ENCODE data around the gene ARHGEF10L.

Gene ARHGEF10L

DNA sequence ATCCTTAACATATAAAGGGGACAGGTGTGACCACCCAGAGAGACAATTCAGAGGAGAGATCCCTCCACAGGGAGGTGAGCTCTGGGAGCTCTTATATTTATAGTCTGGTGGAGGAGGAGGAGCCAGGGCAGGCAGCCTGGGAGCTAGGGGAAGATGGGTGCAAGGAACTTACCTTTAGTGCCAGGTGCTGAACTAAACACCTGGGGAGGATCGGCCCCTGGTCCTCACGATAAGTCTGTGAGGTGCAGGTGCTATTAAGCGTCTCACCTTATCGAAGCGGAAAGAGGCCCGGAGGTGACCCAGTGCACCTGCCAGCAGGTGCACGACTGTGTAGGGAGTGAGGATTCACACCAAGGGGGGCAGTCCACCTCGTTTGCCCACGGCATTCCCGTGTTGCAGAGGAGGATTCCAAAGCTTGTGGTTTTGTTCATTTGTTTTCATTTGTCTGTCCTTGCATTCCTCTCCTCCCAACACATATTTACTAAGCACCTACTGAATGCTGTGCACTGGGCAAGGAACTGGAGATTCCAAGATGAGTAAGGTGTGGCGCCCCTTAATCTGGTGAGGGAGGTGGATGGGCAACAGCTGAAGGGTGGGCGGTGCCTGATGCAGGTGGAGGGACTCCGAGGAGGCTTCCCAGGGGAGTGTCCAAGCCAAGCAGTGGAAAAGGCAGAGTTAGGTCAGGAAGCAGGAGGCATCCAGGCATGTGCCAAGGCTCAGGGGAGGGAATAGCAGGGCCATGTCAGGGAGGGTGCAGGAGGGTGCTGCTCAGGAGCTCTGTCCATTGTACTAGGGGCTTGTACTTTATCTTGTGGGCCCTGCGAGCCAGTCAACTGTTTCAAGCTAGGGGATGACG lies 11.5 kb downstream of the ARHGEF10L start:
- DNase-seq, result peak; percentile 68

GRCh38 chr1:17551755-17552234 lies 12.3 kb downstream of the ARHGEF10L start:
- DNase-seq, result no peak

DNA sequence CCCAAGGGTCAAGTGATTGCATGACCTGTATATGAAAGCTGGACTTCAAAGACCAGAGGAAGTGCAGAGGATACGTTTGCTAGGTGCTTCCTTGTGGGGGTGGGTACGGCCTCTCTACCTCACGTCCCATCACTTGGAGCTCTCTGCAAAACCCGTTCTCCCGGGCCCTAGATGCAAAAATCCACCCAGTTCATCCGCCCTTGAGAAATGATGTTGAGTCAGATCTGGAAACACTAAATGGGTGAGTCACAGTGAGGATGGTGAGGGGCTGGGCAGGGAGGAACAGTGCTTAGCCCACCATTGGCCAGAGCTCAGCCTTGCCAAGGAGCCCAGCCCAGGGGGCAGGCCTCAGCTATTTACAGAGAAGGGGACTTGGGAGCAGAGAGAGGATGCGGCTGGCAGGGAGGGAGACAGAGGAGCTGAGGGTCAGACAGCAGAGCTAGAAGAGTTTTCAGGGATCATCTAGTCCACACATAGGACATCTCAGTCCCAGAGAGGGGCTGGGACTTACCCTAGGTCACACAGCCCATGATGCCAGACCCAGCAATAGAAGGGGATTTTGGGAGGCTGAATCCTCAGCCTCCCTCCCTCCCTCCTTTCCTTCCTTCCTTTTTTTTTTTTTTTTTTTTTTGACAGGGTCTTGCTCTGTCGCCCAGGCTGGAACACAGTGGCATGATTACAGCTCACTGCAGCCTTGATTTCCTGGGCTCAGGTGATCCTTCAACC lies 14.6 kb downstream of the ARHGEF10L start:
- no peak for DNase-seq

GRCh38 chr1:17554954-17555353 lies 15.5 kb downstream of the ARHGEF10L start:
- no peak for DNase-seq

DNA sequence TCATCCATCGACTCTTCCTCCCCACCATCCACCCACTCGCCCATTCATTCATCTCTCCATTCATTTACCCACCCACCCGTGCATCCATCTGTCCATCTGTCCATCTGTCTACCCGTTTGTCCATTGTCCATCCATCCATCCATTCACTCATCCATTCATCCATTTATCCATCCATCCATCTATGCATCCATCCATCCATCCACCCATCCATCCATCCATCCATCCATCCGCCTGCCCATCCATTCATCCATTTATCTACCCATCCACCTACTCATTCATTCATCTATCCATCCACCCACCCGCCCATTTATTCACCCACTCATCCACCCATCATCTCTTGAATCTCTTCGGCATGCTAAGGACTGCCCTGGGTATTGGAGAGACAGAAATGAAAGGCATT lies 18.5 kb downstream of the ARHGEF10L start:
- DNase-seq, result no peak

- DNase-seq, result no peak
These were observed 19.0 kb downstream of the ARHGEF10L start for GRCh38 chr1:17558541-17558940.

DNA sequence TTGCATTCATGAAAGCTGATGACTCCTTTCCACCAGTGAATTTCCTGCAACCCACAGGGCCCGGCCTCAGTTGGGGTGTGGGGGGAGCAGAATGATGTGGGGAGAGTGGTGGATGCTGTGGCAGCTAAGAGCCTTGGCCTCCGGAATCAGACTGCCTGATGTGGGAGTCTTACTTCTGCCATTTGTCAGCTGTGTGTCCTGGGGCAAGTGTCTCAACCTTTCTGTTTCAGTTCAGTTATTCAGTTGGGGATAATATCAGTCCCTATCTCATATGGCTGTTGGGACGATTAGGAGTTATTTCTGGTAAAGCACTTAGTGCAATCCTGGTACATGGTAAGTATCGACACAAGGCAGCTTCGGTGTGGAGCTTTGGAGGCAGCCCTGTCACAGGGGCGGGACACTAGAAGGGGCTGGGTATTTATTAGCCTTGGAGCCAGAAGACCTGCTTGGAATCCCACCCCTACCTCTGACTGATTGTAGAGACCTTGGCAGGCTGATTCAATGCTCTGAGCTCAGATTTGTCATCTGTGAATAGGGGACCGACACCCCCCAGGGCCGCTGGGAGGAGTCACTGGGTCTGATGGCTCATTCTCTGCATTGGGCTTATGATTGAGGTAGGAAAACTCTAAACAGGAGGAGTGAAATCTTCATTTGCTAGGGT lies 19.6 kb downstream of the ARHGEF10L start:
- DNase-seq, result no peak

DNA sequence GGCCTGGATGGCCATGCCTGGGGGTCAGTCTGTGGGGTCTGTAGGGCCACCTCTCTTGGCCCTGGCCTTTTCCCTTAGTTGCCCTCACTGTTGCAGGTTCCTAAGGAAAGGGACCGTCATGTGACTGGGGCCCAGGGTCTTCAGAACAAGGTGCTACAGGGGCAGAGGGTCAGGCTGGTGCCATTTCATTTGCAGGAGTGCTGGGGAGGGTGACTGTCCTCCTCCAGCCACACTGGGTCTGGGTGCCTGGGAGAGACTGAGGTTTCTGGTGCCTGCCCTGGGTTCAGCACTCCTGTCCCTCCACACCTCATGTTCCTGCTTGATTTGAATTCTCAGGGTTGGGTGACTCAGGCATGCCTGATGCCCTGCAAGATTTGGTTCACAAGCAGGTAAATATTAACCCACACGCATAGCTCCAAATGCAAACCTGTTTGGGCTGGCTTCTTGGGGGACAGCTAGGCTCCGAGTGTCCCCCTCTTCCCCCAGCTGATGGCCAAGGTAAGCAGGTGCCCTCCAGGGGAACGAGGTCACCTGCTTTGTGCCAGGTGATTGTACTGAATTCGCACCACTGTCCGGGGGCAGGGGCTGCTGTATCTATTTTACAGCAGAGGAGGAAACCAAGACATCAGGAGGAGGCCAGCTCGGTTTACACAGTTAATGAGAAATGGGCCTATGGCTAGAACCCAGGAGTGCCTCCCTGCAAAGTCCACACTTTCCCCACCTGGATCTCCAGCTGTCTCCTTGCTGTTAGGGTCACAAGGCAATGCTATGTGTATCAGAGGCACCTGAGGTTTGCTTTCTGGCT lies 20.3 kb downstream of the ARHGEF10L start:
- DNase-seq, result no peak

DNA sequence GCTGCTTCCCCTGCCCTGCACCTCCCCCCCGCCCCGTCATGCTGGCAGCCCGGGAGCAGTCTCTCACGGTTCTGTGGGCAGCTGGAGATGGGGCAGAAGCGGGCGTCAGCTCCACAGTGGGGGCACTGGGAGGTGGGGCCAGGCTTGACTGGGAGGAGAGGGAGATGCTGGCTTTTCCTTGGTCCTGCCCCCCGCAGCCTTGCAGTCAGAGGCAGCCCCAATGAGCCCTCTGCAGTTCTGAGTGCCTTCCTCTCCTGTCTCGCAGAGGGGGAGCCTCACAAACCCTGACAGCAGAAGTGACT lies 21.7 kb downstream of the ARHGEF10L start:
- no peak for DNase-seq

- DNase-seq, result no peak
These were observed 22.1 kb downstream of the ARHGEF10L start for GRCh38 chr1:17561561-17561985.

- DNase-seq, result no peak
These were observed 22.9 kb downstream of the ARHGEF10L start for GRCh38 chr1:17562375-17562774.

GRCh38 chr1:17563494-17564281 lies 24.2 kb downstream of the ARHGEF10L start:
- DNase-seq, result no peak

GRCh38 chr1:17564458-17565393 lies 25.2 kb downstream of the ARHGEF10L start:
- DNase-seq, result no peak

DNA sequence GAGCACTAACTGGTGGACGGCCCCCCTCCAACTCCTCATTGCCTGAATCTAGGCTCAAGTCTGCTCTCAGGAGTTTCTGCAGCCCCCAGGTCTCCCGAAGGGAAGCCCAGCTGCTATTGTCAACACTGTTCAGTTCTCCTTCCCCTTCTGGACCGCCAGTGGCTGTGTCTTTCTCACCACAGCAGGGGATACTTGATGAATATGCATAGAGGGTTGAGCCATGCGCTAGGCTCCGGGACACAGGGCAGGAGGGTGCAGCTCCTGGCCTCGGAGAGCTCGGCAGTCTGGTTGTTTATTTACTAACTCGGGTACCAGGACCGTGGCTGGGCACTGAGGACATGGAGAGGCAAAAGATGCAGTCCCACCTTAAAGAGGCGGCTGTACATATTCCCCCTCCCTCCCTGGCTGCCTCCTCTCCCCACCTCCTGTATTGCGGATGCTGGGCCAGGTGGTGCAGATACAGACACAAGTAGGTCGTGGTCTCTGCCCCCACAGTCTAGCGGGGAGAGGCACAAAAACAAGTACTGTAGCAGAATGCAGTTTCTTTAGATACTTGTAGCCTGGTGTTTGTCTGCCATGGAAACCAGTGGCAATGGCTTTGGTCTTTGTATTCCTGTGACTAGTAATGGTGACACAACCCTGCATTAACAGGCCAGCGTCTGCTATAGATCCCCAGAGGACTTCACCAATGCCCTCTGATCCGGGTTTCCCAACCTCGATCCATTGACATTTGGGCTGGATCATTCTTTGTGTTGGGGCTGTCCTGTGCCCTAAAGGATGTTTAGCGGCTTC lies 26.2 kb downstream of the ARHGEF10L start:
- no peak for DNase-seq

- no peak for DNase-seq
These were observed 26.9 kb downstream of the ARHGEF10L start for GRCh38 chr1:17566417-17566816.

- DNase-seq, result no peak
These were observed 27.4 kb downstream of the ARHGEF10L start for GRCh38 chr1:17566892-17567291.

GRCh38 chr1:17567582-17567981 lies 28.1 kb downstream of the ARHGEF10L start:
- no peak for DNase-seq

- no peak for DNase-seq
These were observed 28.8 kb downstream of the ARHGEF10L start for GRCh38 chr1:17568014-17568900.

Data from NCI-H187 treated with DMSO at 0.1 percent for 48 hours (cell line).